WTC11 (cell line): ENCODE measurements around the gene HNRNPL. TPM values are rescaled to one million over a fixed set of nuclear protein-coding genes. Genes with fewer than 3 reads are reported as not detected.
"Not testable (repeated sequence)": the region's sequence is repeated elsewhere in the genome, so short reads cannot be mapped to it uniquely, and the experiment has no call there.

Experiments
- ATAC-seq: fragments of 200-7000 bp; cut with Tn5 transposase; 2 replicates; pipeline ENCODE4 v1.10.0; 2021; ENCODE audit warnings: mild to moderate bottlenecking, moderate library complexity
- CTCF ChIA-PET: fragments of 300-600 bp; sonication (Branson Sonifier 250); formaldehyde crosslinking; loops from one replicate; lab custom pipeline; 2021; ENCODE audit warnings: antibody characterized with exemption; lab: Charles Lee
- POLR2A ChIA-PET: fragments of 350-600 bp; sonication (Branson Sonifier 250); formaldehyde crosslinking; loops from one replicate; lab custom pipeline; 2021; ENCODE audit warnings: antibody characterized with exemption; lab: Charles Lee
- DNase-seq: peaks from one replicate; pipeline ENCODE4 v3.0.0; 2021; ENCODE audit warnings: low spot score
- H3K27ac Mint-ChIP-seq: 2 replicates; pipeline ENCODE4 v1.8.0; 2021; ENCODE audit warnings: mixed read lengths
- H3K27me3 Mint-ChIP-seq: 2 replicates; pipeline ENCODE4 v1.8.0; 2021; ENCODE audit warnings: low read depth, mild to moderate bottlenecking, moderate library complexity, mixed read lengths
- H3K36me3 Mint-ChIP-seq: 2 replicates; pipeline ENCODE4 v1.8.0; 2021; ENCODE audit warnings: mixed read lengths
- H3K4me1 Mint-ChIP-seq: 2 replicates; pipeline ENCODE4 v1.8.0; 2022; ENCODE audit warnings: mixed read lengths
- H3K4me3 Mint-ChIP-seq: 2 replicates; pipeline ENCODE4 v1.8.0; 2021; ENCODE audit warnings: mild to moderate bottlenecking, moderate library complexity, mixed read lengths
- H3K9me3 Mint-ChIP-seq: 2 replicates; pipeline ENCODE4 v1.8.0; 2021; ENCODE audit warnings: mixed read lengths
- CREB1 ChIP-seq: sonication (generic); formaldehyde crosslinking; IDR thresholded peaks from 2 replicates; pipeline ENCODE4 v1.8.0; 2023; ENCODE audit warnings: mild to moderate bottlenecking, missing genetic modification reagents
- ETV6 ChIP-seq: sonication (generic); formaldehyde crosslinking; IDR thresholded peaks from 2 replicates; pipeline ENCODE4 v1.8.1; 2022; ENCODE audit warnings: mild to moderate bottlenecking, missing genetic modification reagents
- GABPB1 ChIP-seq: sonication (generic); formaldehyde crosslinking; IDR thresholded peaks from 2 replicates; pipeline ENCODE4 v1.8.1; 2023; ENCODE audit warnings: mild to moderate bottlenecking, missing genetic modification reagents
- PRRX2 ChIP-seq: fragments of 250-450 bp; sonication (Bioruptor Pico); IDR thresholded peaks from 2 replicates; pipeline ENCODE4 v1.8.0; 2021; ENCODE audit warnings: mild to moderate bottlenecking
- RORB ChIP-seq: fragments of 250-450 bp; sonication (Bioruptor Pico); IDR thresholded peaks from 2 replicates; pipeline ENCODE4 v1.9.0; 2021; ENCODE audit warnings: mild to moderate bottlenecking
- SMAD4 ChIP-seq: sonication (generic); formaldehyde crosslinking; IDR thresholded peaks from 2 replicates; pipeline ENCODE4 v1.8.0; 2022; ENCODE audit warnings: mild to moderate bottlenecking, missing genetic modification reagents
- SOX15 ChIP-seq: fragments of 250-450 bp; sonication (Bioruptor Pico); IDR thresholded peaks from 2 replicates; pipeline ENCODE4 v1.9.0; 2021; ENCODE audit warnings: mild to moderate bottlenecking
- SP1 ChIP-seq: sonication (generic); formaldehyde crosslinking; conservative IDR thresholded peaks from 2 replicates; pipeline ENCODE4 v1.8.1; 2022; ENCODE audit warnings: missing genetic modification reagents
- TCF7 ChIP-seq: sonication (generic); formaldehyde crosslinking; IDR thresholded peaks from 2 replicates; pipeline ENCODE4 v1.8.0; 2022; ENCODE audit warnings: mild to moderate bottlenecking, low read depth, missing genetic modification reagents, moderate library complexity
- TEAD1 ChIP-seq: sonication (generic); formaldehyde crosslinking; IDR thresholded peaks from 2 replicates; pipeline ENCODE4 v1.8.0; 2022; ENCODE audit warnings: mild to moderate bottlenecking, missing genetic modification reagents
- TEAD4 ChIP-seq: sonication (generic); formaldehyde crosslinking; IDR thresholded peaks from 2 replicates; pipeline ENCODE4 v1.8.0; 2022; ENCODE audit warnings: mild to moderate bottlenecking, missing genetic modification reagents
- ZNF416 ChIP-seq: fragments of 250-450 bp; sonication (Bioruptor Pico); IDR thresholded peaks from 2 replicates; pipeline ENCODE4 v1.9.0; 2021; ENCODE audit warnings: mild to moderate bottlenecking, inconsistent platforms
- total RNA-seq: library from RNA; stranded (reverse); gene quantifications from 3 replicates; pipeline ENCODE4 v1.2.3, GENCODE V29; 2021
- TF ChIP-seq, protein P1 (sequence below): fragments of 250-450 bp; sonication (Bioruptor Pico); IDR thresholded peaks from 2 replicates; pipeline ENCODE4 v1.9.0; 2021; ENCODE audit warnings: mild to moderate bottlenecking, borderline replicate concordance
- TF ChIP-seq, protein P2 (sequence below): sonication (generic); formaldehyde crosslinking; IDR thresholded peaks from 2 replicates; pipeline ENCODE4 v1.8.1; 2023; ENCODE audit warnings: mild to moderate bottlenecking, missing genetic modification reagents, moderate library complexity
- TF ChIP-seq, protein P3 (sequence below): sonication (generic); formaldehyde crosslinking; IDR thresholded peaks from 2 replicates; pipeline ENCODE4 v1.8.1; 2023; ENCODE audit warnings: mild to moderate bottlenecking, moderate library complexity, missing genetic modification reagents
- TF ChIP-seq, protein P4 (sequence below): fragments of 250-450 bp; sonication (Bioruptor Pico); IDR thresholded peaks from 2 replicates; pipeline ENCODE4 v1.9.0; 2021; ENCODE audit warnings: mild to moderate bottlenecking
- TF ChIP-seq, protein P5 (sequence below): sonication (generic); formaldehyde crosslinking; IDR thresholded peaks from 2 replicates; pipeline ENCODE4 v1.8.0; 2022; ENCODE audit warnings: missing genetic modification reagents

Gene HNRNPL
- total RNA-seq, 1 experiment from 2014 or later = 779 TPM

DNA sequence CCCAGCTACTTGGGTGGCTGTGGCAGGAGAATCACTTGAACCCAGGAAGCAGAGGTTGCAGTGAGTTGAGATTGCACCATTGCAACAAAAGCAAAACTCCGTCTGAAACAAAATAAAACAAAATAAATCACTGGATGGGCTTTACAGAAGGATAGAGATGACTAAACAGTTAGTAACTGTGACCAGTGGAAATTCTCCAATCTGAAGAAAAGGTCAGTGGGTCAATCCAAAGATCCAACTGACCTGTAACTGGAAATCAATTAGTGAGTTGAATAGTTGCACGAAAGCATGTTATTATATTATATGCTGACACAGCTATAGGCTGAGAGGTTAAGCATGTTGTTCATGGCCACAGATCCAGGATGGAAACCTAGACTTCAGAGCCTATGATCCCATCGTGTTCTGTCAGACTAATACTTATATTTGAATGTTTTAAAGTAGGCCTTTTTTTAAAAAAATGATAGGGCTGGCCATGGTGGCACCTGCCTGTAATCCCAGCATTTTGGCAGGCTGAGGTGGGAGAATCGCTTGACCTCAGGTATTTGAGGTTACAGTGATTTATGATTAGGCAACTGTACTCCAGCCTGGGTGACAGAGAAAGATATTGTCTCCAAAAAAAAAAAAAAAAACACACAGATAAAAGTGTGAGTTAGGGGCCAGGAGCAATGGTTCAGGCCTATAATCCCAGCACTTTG lies 19.6 kb downstream of the HNRNPL start:
- DNase-seq = no peak
- H3K27ac Mint-ChIP-seq = no peak overlapping the region
- ChIA-PET CTCF (interaction anchor here (1.2 kb wide), 1 partner anchor 377 kb away, joined by 3 read pairs; no protein-coding TSS in a partner anchor), POLR2A (no interaction called here)
- ATAC-seq = no peak
- TF ChIP-seq ZNF416 (CRISPR knock-in tag) (no peak), ETV6 (no peak), RORB (CRISPR knock-in tag) (no peak), SOX15 (no peak), TEAD4 (CRISPR knock-in tag) (no peak), SMAD4 (CRISPR knock-in tag) (no peak), PRRX2 (CRISPR knock-in tag) (no peak), SP1 (no peak), CREB1 (CRISPR knock-in tag) (no peak), TEAD1 (CRISPR knock-in tag) (no peak)
- TF ChIP-seq, protein P1, sequence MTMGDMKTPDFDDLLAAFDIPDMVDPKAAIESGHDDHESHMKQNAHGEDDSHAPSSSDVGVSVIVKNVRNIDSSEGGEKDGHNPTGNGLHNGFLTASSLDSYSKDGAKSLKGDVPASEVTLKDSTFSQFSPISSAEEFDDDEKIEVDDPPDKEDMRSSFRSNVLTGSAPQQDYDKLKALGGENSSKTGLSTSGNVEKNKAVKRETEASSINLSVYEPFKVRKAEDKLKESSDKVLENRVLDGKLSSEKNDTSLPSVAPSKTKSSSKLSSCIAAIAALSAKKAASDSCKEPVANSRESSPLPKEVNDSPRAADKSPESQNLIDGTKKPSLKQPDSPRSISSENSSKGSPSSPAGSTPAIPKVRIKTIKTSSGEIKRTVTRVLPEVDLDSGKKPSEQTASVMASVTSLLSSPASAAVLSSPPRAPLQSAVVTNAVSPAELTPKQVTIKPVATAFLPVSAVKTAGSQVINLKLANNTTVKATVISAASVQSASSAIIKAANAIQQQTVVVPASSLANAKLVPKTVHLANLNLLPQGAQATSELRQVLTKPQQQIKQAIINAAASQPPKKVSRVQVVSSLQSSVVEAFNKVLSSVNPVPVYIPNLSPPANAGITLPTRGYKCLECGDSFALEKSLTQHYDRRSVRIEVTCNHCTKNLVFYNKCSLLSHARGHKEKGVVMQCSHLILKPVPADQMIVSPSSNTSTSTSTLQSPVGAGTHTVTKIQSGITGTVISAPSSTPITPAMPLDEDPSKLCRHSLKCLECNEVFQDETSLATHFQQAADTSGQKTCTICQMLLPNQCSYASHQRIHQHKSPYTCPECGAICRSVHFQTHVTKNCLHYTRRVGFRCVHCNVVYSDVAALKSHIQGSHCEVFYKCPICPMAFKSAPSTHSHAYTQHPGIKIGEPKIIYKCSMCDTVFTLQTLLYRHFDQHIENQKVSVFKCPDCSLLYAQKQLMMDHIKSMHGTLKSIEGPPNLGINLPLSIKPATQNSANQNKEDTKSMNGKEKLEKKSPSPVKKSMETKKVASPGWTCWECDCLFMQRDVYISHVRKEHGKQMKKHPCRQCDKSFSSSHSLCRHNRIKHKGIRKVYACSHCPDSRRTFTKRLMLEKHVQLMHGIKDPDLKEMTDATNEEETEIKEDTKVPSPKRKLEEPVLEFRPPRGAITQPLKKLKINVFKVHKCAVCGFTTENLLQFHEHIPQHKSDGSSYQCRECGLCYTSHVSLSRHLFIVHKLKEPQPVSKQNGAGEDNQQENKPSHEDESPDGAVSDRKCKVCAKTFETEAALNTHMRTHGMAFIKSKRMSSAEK (CRISPR knock-in tag) = no peak
- TF ChIP-seq, protein P2, sequence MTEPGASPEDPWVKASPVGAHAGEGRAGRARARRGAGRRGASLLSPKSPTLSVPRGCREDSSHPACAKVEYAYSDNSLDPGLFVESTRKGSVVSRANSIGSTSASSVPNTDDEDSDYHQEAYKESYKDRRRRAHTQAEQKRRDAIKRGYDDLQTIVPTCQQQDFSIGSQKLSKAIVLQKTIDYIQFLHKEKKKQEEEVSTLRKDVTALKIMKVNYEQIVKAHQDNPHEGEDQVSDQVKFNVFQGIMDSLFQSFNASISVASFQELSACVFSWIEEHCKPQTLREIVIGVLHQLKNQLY = no peak
- TF ChIP-seq, protein P3, sequence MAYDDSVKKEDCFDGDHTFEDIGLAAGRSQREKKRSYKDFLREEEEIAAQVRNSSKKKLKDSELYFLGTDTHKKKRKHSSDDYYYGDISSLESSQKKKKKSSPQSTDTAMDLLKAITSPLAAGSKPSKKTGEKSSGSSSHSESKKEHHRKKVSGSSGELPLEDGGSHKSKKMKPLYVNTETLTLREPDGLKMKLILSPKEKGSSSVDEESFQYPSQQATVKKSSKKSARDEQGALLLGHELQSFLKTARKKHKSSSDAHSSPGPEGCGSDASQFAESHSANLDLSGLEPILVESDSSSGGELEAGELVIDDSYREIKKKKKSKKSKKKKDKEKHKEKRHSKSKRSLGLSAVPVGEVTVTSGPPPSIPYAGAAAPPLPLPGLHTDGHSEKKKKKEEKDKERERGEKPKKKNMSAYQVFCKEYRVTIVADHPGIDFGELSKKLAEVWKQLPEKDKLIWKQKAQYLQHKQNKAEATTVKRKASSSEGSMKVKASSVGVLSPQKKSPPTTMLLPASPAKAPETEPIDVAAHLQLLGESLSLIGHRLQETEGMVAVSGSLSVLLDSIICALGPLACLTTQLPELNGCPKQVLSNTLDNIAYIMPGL = no peak
- H3K36me3 Mint-ChIP-seq = peaks cover 26% of the 10 kb centered on the region
- H3K4me3 Mint-ChIP-seq = peak overlapping the region; percentile 81
- peaks cover 2% of the 10 kb centered on the region; the same call in 1 of the 2 replicates for H3K27me3 Mint-ChIP-seq
- H3K4me1 Mint-ChIP-seq = peaks cover 30% of the 10 kb centered on the region
- H3K9me3 Mint-ChIP-seq = no peaks in the 10 kb centered on the region

DNA sequence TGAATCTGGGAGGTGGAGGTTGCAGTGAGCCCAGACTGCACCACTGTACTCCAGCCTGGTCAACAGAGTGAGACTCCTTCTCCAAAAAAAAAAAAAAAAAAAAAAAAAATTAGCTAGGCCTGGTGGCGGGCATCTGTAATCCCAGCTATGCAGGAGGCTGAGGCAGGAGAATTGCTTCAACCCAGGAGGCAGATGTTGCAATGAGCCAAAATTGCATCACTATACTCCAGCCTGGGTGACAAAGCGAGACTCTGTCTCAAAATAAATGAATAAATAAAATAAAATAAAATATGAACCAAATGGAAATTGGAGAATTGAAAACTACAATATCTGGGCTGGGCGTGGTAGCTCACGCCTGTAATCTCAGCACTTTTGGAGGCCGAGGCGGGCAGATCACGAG lies 20.6 kb downstream of the HNRNPL start:
- ATAC-seq, H3K27me3 Mint-ChIP-seq, H3K9me3 Mint-ChIP-seq, DNase-seq, POLR2A ChIA-PET, CTCF ChIA-PET, H3K27ac Mint-ChIP-seq, H3K4me3 Mint-ChIP-seq: not testable (repeated sequence)
- peaks cover 26% of the 10 kb centered on the region for H3K36me3 Mint-ChIP-seq
- H3K4me1 Mint-ChIP-seq = peaks cover 40% of the 10 kb centered on the region
- 0 out of 2 replicates have a peak, but pooled peaks have one; percentile 49 for TF ChIP-seq GABPB1 (CRISPR knock-in tag)

DNA sequence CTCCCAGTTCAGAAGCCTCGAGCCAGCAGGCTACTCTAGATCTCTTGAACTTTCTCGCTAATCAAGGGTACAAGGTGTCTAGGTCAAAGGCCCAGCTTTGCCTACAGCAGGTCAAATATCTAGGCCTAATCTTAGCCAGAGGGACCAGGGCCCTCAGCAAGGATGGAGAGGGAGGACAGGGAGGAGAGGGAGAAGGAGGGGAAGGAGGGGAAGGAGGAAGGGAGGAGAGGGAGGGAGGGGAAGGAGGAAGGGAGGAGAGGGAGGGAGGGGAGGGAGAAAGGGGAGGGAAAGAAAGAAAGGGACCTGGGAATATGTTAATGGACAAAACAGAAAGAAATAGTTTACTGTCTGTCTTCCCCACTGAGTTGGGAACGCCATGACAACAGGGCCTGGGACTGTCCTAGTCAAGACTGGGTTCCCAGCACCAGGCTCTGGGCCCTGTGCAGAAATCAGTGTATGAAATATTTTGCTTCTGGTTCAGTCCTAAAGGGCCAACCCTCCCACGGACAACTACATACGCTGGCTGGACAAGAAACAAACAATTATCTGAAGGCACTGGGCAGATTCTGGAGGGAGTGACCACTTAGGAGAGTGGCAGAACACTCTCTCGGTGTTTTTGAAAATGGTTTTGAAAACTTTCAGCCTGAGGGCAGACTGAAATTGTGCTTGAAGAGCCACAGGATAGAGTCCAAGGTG lies 22.8 kb downstream of the HNRNPL start:
- ChIA-PET POLR2A (interaction anchor here (0.6 kb wide), 1 partner anchor 48 kb away, joined by 4 read pairs; no protein-coding TSS in a partner anchor), CTCF (no interaction called here)
- TF ChIP-seq SOX15 (no peak), TCF7 (no peak)
- TF ChIP-seq, protein P4, sequence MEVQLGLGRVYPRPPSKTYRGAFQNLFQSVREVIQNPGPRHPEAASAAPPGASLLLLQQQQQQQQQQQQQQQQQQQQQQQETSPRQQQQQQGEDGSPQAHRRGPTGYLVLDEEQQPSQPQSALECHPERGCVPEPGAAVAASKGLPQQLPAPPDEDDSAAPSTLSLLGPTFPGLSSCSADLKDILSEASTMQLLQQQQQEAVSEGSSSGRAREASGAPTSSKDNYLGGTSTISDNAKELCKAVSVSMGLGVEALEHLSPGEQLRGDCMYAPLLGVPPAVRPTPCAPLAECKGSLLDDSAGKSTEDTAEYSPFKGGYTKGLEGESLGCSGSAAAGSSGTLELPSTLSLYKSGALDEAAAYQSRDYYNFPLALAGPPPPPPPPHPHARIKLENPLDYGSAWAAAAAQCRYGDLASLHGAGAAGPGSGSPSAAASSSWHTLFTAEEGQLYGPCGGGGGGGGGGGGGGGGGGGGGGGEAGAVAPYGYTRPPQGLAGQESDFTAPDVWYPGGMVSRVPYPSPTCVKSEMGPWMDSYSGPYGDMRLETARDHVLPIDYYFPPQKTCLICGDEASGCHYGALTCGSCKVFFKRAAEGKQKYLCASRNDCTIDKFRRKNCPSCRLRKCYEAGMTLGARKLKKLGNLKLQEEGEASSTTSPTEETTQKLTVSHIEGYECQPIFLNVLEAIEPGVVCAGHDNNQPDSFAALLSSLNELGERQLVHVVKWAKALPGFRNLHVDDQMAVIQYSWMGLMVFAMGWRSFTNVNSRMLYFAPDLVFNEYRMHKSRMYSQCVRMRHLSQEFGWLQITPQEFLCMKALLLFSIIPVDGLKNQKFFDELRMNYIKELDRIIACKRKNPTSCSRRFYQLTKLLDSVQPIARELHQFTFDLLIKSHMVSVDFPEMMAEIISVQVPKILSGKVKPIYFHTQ = no peak
- TF ChIP-seq, protein P5, sequence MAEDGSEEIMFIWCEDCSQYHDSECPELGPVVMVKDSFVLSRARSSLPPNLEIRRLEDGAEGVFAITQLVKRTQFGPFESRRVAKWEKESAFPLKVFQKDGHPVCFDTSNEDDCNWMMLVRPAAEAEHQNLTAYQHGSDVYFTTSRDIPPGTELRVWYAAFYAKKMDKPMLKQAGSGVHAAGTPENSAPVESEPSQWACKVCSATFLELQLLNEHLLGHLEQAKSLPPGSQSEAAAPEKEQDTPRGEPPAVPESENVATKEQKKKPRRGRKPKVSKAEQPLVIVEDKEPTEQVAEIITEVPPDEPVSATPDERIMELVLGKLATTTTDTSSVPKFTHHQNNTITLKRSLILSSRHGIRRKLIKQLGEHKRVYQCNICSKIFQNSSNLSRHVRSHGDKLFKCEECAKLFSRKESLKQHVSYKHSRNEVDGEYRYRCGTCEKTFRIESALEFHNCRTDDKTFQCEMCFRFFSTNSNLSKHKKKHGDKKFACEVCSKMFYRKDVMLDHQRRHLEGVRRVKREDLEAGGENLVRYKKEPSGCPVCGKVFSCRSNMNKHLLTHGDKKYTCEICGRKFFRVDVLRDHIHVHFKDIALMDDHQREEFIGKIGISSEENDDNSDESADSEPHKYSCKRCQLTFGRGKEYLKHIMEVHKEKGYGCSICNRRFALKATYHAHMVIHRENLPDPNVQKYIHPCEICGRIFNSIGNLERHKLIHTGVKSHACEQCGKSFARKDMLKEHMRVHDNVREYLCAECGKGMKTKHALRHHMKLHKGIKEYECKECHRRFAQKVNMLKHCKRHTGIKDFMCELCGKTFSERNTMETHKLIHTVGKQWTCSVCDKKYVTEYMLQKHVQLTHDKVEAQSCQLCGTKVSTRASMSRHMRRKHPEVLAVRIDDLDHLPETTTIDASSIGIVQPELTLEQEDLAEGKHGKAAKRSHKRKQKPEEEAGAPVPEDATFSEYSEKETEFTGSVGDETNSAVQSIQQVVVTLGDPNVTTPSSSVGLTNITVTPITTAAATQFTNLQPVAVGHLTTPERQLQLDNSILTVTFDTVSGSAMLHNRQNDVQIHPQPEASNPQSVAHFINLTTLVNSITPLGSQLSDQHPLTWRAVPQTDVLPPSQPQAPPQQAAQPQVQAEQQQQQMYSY (CRISPR knock-in tag) = no peak

More for the DNA sequence above, 22.8 kb downstream of the HNRNPL start:
- H3K4me3 Mint-ChIP-seq = no peak overlapping the region
- H3K4me1 Mint-ChIP-seq = peaks cover 50% of the 10 kb centered on the region
- peak overlapping the region; percentile 11; the same call in 1 of the 2 replicates for H3K27ac Mint-ChIP-seq
- ATAC-seq (no peak), DNase-seq (no peak)
- peaks cover 42% of the 10 kb centered on the region for H3K36me3 Mint-ChIP-seq
- peaks cover 11% of the 10 kb centered on the region for H3K9me3 Mint-ChIP-seq
- peaks cover 12% of the 10 kb centered on the region for H3K27me3 Mint-ChIP-seq
